Measurements from ENCODE around the gene SPTY2D1. TPM values are rescaled to one million over a fixed set of nuclear protein-coding genes. Genes with fewer than 3 reads are reported as not detected.
"Not testable (repeated sequence)": the region's sequence is repeated elsewhere in the genome, so short reads cannot be mapped to it uniquely, and the experiment has no call there.

The SPTY2D1 gene
- total RNA-seq, 1 experiment from 2014 or later = 26.8 TPM

GRCh38 chr11:18676803-18677202, 42.7 kb upstream of the SPTY2D1 start:
- BruUV-seq (replicated peaks) = no TSS peak
- H3K9me3 Mint-ChIP-seq (ENCODE audit: unreplicated experiment) = no peaks in the 10 kb centered on the region
- TF ChIP-seq, protein P1, sequence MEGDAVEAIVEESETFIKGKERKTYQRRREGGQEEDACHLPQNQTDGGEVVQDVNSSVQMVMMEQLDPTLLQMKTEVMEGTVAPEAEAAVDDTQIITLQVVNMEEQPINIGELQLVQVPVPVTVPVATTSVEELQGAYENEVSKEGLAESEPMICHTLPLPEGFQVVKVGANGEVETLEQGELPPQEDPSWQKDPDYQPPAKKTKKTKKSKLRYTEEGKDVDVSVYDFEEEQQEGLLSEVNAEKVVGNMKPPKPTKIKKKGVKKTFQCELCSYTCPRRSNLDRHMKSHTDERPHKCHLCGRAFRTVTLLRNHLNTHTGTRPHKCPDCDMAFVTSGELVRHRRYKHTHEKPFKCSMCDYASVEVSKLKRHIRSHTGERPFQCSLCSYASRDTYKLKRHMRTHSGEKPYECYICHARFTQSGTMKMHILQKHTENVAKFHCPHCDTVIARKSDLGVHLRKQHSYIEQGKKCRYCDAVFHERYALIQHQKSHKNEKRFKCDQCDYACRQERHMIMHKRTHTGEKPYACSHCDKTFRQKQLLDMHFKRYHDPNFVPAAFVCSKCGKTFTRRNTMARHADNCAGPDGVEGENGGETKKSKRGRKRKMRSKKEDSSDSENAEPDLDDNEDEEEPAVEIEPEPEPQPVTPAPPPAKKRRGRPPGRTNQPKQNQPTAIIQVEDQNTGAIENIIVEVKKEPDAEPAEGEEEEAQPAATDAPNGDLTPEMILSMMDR (IDR thresholded peaks at IDR 0.05; ENCODE audit: unreplicated experiment) = no peak

GRCh38 chr11:18672209-18672608, 38.1 kb upstream of the SPTY2D1 start:
- H3K27me3 Mint-ChIP-seq (ENCODE audit: insufficient read depth, unreplicated experiment); DNase-seq (ENCODE audit: unreplicated experiment); H3K9me3 Mint-ChIP-seq (ENCODE audit: unreplicated experiment); H3K27ac Mint-ChIP-seq (ENCODE audit: low read depth, unreplicated experiment); intact Hi-C loops (cut with micrococcal nuclease); H3K4me3 Mint-ChIP-seq (ENCODE audit: unreplicated experiment); POLR2A ChIA-PET; H3K4me1 Mint-ChIP-seq (ENCODE audit: insufficient read depth, unreplicated experiment); H3K36me3 Mint-ChIP-seq (ENCODE audit: insufficient read depth, unreplicated experiment); BruUV-seq (replicated peaks): not testable (repeated sequence)
- CTCF ChIA-PET = interaction anchor here (0.8 kb wide), 1 partner anchor 1072 kb away, joined by 4 read pairs; no protein-coding TSS in a partner anchor

More at GRCh38 chr11:18676803-18677202, 42.7 kb upstream of the SPTY2D1 start:
- ChIA-PET CTCF (interaction anchor here (0.6 to 2.3 kb wide), 2 partner anchors 9 to 55 kb away, joined by 6 to 9 read pairs; no protein-coding TSS in a partner anchor), POLR2A (interaction anchor here (0.7 kb wide), 1 partner anchor 1781 kb away, joined by 3 read pairs; no protein-coding TSS in a partner anchor)
- H3K27me3 Mint-ChIP-seq (ENCODE audit: insufficient read depth, unreplicated experiment) = no peaks in the 10 kb centered on the region
- intact Hi-C loops (cut with micrococcal nuclease) = no loop called here
- no peak overlapping the region for H3K4me3 Mint-ChIP-seq (ENCODE audit: unreplicated experiment)
- H3K36me3 Mint-ChIP-seq (ENCODE audit: insufficient read depth, unreplicated experiment) = no peaks in the 10 kb centered on the region
- DNase-seq (ENCODE audit: unreplicated experiment) = no peak
- no peaks in the 10 kb centered on the region for H3K4me1 Mint-ChIP-seq (ENCODE audit: insufficient read depth, unreplicated experiment)
- H3K27ac Mint-ChIP-seq (ENCODE audit: low read depth, unreplicated experiment) = no peak overlapping the region

DNA sequence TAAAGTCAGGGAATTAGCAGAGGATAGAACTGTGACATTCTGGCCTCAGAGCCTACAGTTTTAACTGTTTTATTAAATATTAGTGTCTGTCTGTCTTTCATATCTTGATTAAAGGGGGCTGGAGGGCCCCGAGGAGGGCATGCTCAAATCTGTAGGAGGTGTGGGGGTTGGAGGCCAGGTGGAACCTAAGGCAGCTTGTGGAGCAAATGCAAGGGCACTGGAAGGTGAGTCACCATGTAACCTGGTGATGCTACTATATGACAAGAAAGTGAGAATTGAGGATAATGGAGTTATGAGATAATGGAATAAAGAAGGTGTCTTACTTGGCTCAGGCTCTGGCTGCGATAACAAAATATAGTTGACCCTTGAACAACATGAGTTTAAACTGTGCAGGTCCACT, 37.1 kb upstream of the SPTY2D1 start:
- no peaks in the 10 kb centered on the region for H3K9me3 Mint-ChIP-seq (ENCODE audit: unreplicated experiment)
- ChIA-PET CTCF (interaction anchor here (0.6 kb wide), 1 partner anchor 93 kb away, joined by 3 read pairs; no protein-coding TSS in a partner anchor), POLR2A (no interaction called here)
- no TSS peak for BruUV-seq (replicated peaks)
- peaks cover 6% of the 10 kb centered on the region for H3K4me1 Mint-ChIP-seq (ENCODE audit: insufficient read depth, unreplicated experiment)
- no peaks in the 10 kb centered on the region for H3K27me3 Mint-ChIP-seq (ENCODE audit: insufficient read depth, unreplicated experiment)
- TF ChIP-seq, protein P1 (IDR thresholded peaks at IDR 0.05; ENCODE audit: unreplicated experiment) = no peak
- no peak overlapping the region for H3K4me3 Mint-ChIP-seq (ENCODE audit: unreplicated experiment)
- no peak for DNase-seq (ENCODE audit: unreplicated experiment)
- H3K27ac Mint-ChIP-seq (ENCODE audit: low read depth, unreplicated experiment) = no peak overlapping the region
- intact Hi-C loops (cut with micrococcal nuclease) = no loop called here
- no peaks in the 10 kb centered on the region for H3K36me3 Mint-ChIP-seq (ENCODE audit: insufficient read depth, unreplicated experiment)

DNA sequence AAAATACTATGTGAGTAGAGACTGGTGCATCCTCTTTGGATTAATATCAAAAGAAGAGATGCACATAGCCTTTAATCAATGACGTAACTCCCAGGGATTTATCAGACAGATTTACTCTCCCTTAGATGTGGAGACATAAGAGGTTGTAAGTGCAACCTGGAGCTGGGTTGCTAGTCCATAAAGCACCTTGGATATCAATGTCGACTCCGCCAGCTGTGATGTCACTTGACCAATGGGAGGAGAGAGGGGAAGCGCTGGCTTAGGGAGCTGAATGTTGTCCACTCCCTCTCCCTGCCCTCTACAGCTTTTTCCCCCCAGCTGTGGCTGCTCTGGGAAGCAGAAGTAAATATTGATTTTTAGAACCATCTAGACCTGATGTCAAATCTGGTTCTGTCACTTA, 35.6 kb upstream of the SPTY2D1 start:
- CTCF ChIA-PET = interaction anchor here (0.5 kb wide), 1 partner anchor 182 kb away, joined by 8 read pairs; no protein-coding TSS in a partner anchor
- Mint-ChIP-seq H3K36me3 (ENCODE audit: insufficient read depth, unreplicated experiment) (no peaks in the 10 kb centered on the region), H3K27me3 (ENCODE audit: insufficient read depth, unreplicated experiment) (no peaks in the 10 kb centered on the region), H3K27ac (ENCODE audit: low read depth, unreplicated experiment) (no peak overlapping the region), H3K4me1 (ENCODE audit: insufficient read depth, unreplicated experiment) (peaks cover 6% of the 10 kb centered on the region), H3K9me3 (ENCODE audit: unreplicated experiment) (no peaks in the 10 kb centered on the region), H3K4me3 (ENCODE audit: unreplicated experiment) (no peak overlapping the region)
- intact Hi-C loops (cut with micrococcal nuclease) = no loop called here
- DNase-seq (ENCODE audit: unreplicated experiment) = no peak
- POLR2A ChIA-PET = no interaction called here
- TF ChIP-seq, protein P1 (IDR thresholded peaks at IDR 0.05; ENCODE audit: unreplicated experiment) = no peak
- no TSS peak for BruUV-seq (replicated peaks)

DNA sequence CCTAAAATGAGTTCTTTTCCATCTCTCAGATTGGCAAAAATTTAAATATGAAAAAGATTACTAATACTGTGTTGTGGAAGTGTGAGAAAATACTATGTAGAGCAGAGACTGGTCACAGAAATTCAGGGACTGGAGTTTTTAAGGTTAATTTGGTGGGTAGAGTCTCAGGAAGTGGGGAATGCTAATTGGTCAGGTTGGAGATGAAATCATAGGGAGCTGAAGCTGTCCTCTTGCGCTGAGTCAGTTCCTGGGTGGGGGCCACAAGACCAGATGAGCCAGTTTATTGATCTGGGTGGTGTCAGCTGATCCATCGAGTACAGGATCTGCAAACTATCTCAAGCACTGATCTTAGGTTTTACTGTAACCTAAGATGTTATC, 35.1 kb upstream of the SPTY2D1 start:
- BruUV-seq (replicated peaks) = no TSS peak
- Mint-ChIP-seq H3K27me3 (ENCODE audit: insufficient read depth, unreplicated experiment) (no peaks in the 10 kb centered on the region), H3K4me3 (ENCODE audit: unreplicated experiment) (no peak overlapping the region), H3K36me3 (ENCODE audit: insufficient read depth, unreplicated experiment) (no peaks in the 10 kb centered on the region), H3K4me1 (ENCODE audit: insufficient read depth, unreplicated experiment) (peaks cover 6% of the 10 kb centered on the region), H3K9me3 (ENCODE audit: unreplicated experiment) (no peaks in the 10 kb centered on the region), H3K27ac (ENCODE audit: low read depth, unreplicated experiment) (no peak overlapping the region)
- no peak for DNase-seq (ENCODE audit: unreplicated experiment)
- ChIA-PET CTCF (interaction anchor here (0.7 kb wide), 1 partner anchor 157 kb away, joined by 3 read pairs; no protein-coding TSS in a partner anchor), POLR2A (no interaction called here)
- TF ChIP-seq, protein P1 (IDR thresholded peaks at IDR 0.05; ENCODE audit: unreplicated experiment) = no peak
- intact Hi-C loops (cut with micrococcal nuclease) = no loop called here

All from MCF 10A (cell line).